T-helper 2 cell treated with Interferon-gamma antibody and Interleukin-4, amounts not matched to agents 100 ng/mL and 5 ng/mL, for 36 hours (primary cell): ENCODE results near the gene MACROD2. TPM values are rescaled to one million over a fixed set of nuclear protein-coding genes. Genes with fewer than 3 reads are reported as not detected.
"Not testable (repeated sequence)": the region's sequence is repeated elsewhere in the genome, so short reads cannot be mapped to it uniquely, and the experiment has no call there.

Experiments used
- intact Hi-C: fragments of 100-400 bp; cut with micrococcal nuclease; formaldehyde crosslinking; loops from one replicate; pipeline ENCODE4 v1.15.1; 2023
- total RNA-seq: library from RNA; stranded (reverse); gene quantifications from 2 replicates; pipeline ENCODE4 v1.2.3, GENCODE V29; 2022

Gene MACROD2
- total RNA-seq, 1 donor from 2014 or later: not detected

GRCh38 chr20:15476186-15476585 lies 1480.9 kb downstream of the MACROD2 start:
- intact Hi-C loops: no loop called here

GRCh38 chr20:15476781-15477180 lies 1481.5 kb downstream of the MACROD2 start:
- intact Hi-C loops: no loop called here

- intact Hi-C loops: no loop called here
Observed at GRCh38 chr20:15482525-15482924, 1487.2 kb downstream of the MACROD2 start.

- intact Hi-C loops: no loop called here
Observed at GRCh38 chr20:15485519-15485918, 1490.2 kb downstream of the MACROD2 start.

GRCh38 chr20:15487030-15487429 lies 1491.7 kb downstream of the MACROD2 start:
- intact Hi-C loops: no loop called here

- intact Hi-C loops: no loop called here
Observed at GRCh38 chr20:15487682-15488081, 1492.4 kb downstream of the MACROD2 start.

- intact Hi-C loops: no loop called here
Observed at GRCh38 chr20:15491575-15491974, 1496.3 kb downstream of the MACROD2 start.

- intact Hi-C loops: no loop called here
Observed at GRCh38 chr20:15494851-15495250, 1499.5 kb downstream of the MACROD2 start.

GRCh38 chr20:15496501-15497039 lies 1501.3 kb downstream of the MACROD2 start:
- intact Hi-C loops: no loop called here

GRCh38 chr20:15498926-15499325 lies 1503.6 kb downstream of the MACROD2 start:
- intact Hi-C loops: no loop called here

GRCh38 chr20:15506311-15506710 lies 1511.0 kb downstream of the MACROD2 start:
- intact Hi-C loops: no loop called here

- intact Hi-C loops: no loop called here
Observed at GRCh38 chr20:15507151-15507550, 1511.8 kb downstream of the MACROD2 start.

- intact Hi-C loops: no loop called here
Observed at GRCh38 chr20:15511551-15511950, 1516.2 kb downstream of the MACROD2 start.

- intact Hi-C loops: no loop called here
Observed at GRCh38 chr20:15512916-15513315, 1517.6 kb downstream of the MACROD2 start.

- intact Hi-C loops: no loop called here
Observed at GRCh38 chr20:15515691-15516090, 1520.4 kb downstream of the MACROD2 start.

GRCh38 chr20:15520930-15521524 lies 1525.7 kb downstream of the MACROD2 start:
- intact Hi-C loops: no loop called here

GRCh38 chr20:15523400-15523799 lies 1528.1 kb downstream of the MACROD2 start:
- intact Hi-C loops: no loop called here

GRCh38 chr20:15528391-15529111 lies 1533.2 kb downstream of the MACROD2 start:
- intact Hi-C loops: no loop called here

GRCh38 chr20:15535863-15536262 lies 1540.5 kb downstream of the MACROD2 start:
- intact Hi-C loops: no loop called here

- intact Hi-C loops: not testable (repeated sequence)
Observed at GRCh38 chr20:15537200-15537599, 1541.9 kb downstream of the MACROD2 start.

GRCh38 chr20:15542655-15543054 lies 1547.3 kb downstream of the MACROD2 start:
- intact Hi-C loops: no loop called here

- intact Hi-C loops: no loop called here
Observed at GRCh38 chr20:15544742-15545141, 1549.4 kb downstream of the MACROD2 start.

- intact Hi-C loops: no loop called here
Observed at GRCh38 chr20:15546525-15547023, 1551.3 kb downstream of the MACROD2 start.
